CD4-positive, alpha-beta T cell treated with Interleukin-17A for 4 hours (primary cell): Measurements from ENCODE around the gene CNOT8.
"Not testable (repeated sequence)": the region's sequence is repeated elsewhere in the genome, so short reads cannot be mapped to it uniquely, and the experiment has no call there.

ENCODE experiments used
- DNase-seq: peaks from one replicate; pipeline ENCODE4 v3.0.0-alpha.2; 2020; ENCODE audit warnings: mixed read lengths

CNOT8 gene

GRCh38 chr5:154866841-154867240, 8.4 kb downstream of the CNOT8 start:
- DNase-seq, result no peak

GRCh38 chr5:154868702-154869101, 10.3 kb downstream of the CNOT8 start:
- DNase-seq, result peak; percentile 22

- no peak for DNase-seq
Observed at GRCh38 chr5:154871734-154872133, 13.3 kb downstream of the CNOT8 start.

- DNase-seq, result no peak
Observed at GRCh38 chr5:154873791-154874331, 15.4 kb downstream of the CNOT8 start.

- DNase-seq, result no peak
Observed at GRCh38 chr5:154878642-154879335, 20.4 kb downstream of the CNOT8 start.

- DNase-seq, result no peak
Observed at GRCh38 chr5:154881986-154882385, 23.6 kb downstream of the CNOT8 start.

GRCh38 chr5:154884424-154884823, 26.0 kb downstream of the CNOT8 start:
- DNase-seq, result no peak

- DNase-seq, result no peak
Observed at GRCh38 chr5:154885439-154885838, 27.0 kb downstream of the CNOT8 start.

- DNase-seq, result no peak
Observed at GRCh38 chr5:154892369-154892771, 33.9 kb downstream of the CNOT8 start.

- DNase-seq, result no peak
Observed at GRCh38 chr5:154893381-154893780, 35.0 kb downstream of the CNOT8 start.

- no peak for DNase-seq
Observed at GRCh38 chr5:154895606-154896561, 37.5 kb downstream of the CNOT8 start.

- DNase-seq, result no peak
Observed at GRCh38 chr5:154896562-154897165, 38.2 kb downstream of the CNOT8 start.

- DNase-seq, result no peak
Observed at GRCh38 chr5:154898210-154898609, 39.8 kb downstream of the CNOT8 start.

- DNase-seq, result no peak
Observed at GRCh38 chr5:154899151-154899816, 40.9 kb downstream of the CNOT8 start.

GRCh38 chr5:154900066-154900465, 41.6 kb downstream of the CNOT8 start:
- DNase-seq, result no peak

- no peak for DNase-seq
Observed at GRCh38 chr5:154901276-154901675, 42.8 kb downstream of the CNOT8 start.

- no peak for DNase-seq
Observed at GRCh38 chr5:154901913-154902312, 43.5 kb downstream of the CNOT8 start.

- DNase-seq, result not testable (repeated sequence)
Observed at GRCh38 chr5:154905601-154906000, 47.2 kb downstream of the CNOT8 start.

- DNase-seq, result no peak
Observed at GRCh38 chr5:154916874-154917273, 58.4 kb downstream of the CNOT8 start.

GRCh38 chr5:154917757-154918156, 59.3 kb downstream of the CNOT8 start:
- no peak for DNase-seq

GRCh38 chr5:154923441-154924430, 65.3 kb downstream of the CNOT8 start:
- no peak for DNase-seq
